IMR-90 (cell line): ENCODE data around the gene TRIM36. TPM values are rescaled to one million over a fixed set of nuclear protein-coding genes. Genes with fewer than 3 reads are reported as not detected.

Source experiments
- ATAC-seq: fragments of 200-7000 bp; cut with Tn5 transposase; 2 replicates; pipeline ENCODE4 v1.9.1; 2020; ENCODE audit warnings: low read depth, mild to moderate bottlenecking, moderate library complexity
- BruUV-seq: library from RNA; stranded (reverse); fragments of 400-500 nt; replicated peaks from 2 replicates; lab custom pipeline; 2021; lab: Mats Ljungman, UMichigan
- CTCF ChIA-PET: fragments of 300-600 bp; formaldehyde crosslinking; extraction: SDS; loops from one replicate; lab custom pipeline; 2021; ENCODE audit warnings: antibody characterized with exemption; lab: Yijun Ruan, JAX
- POLR2A ChIA-PET: fragments of 300-600 bp; sonication (Branson Sonifier 250); formaldehyde crosslinking; loops from one replicate; lab custom pipeline; 2022; ENCODE audit warnings: antibody characterized with exemption; ENCODE audit not compliant: unreplicated experiment; lab: Charles Lee
- DNase-seq: peaks from one replicate; pipeline ENCODE4 v3.0.0; 2013
- H2AFZ ChIP-seq: replicated peaks from 2 replicates; pipeline ENCODE3; 2013; ENCODE audit warnings: low read length, mild to moderate bottlenecking; ENCODE audit not compliant: poor library complexity
- H2AK5ac ChIP-seq: 2 replicates; pipeline ENCODE4 v1.6.1; 2013; ENCODE audit warnings: low read depth, low read length, inconsistent platforms
- H2AK9ac ChIP-seq: replicated peaks from 2 replicates; pipeline ENCODE3; 2013; ENCODE audit warnings: mild to moderate bottlenecking, low read depth, low read length, moderate library complexity; ENCODE audit not compliant: poor library complexity
- H2BK120ac ChIP-seq: 2 replicates; pipeline ENCODE4 v1.6.1; 2013; ENCODE audit warnings: low read depth, low read length, inconsistent platforms
- H2BK15ac ChIP-seq: 3 replicates; pipeline ENCODE4 v1.6.1; 2013; ENCODE audit warnings: low read depth, low read length, inconsistent platforms
- H2BK20ac ChIP-seq: 2 replicates; pipeline ENCODE4 v1.6.1; 2013; ENCODE audit warnings: low read depth, mild to moderate bottlenecking, inconsistent platforms, low read length, moderate library complexity
- H2BK5ac ChIP-seq: 2 replicates; pipeline ENCODE4 v1.6.1; 2013; ENCODE audit warnings: mild to moderate bottlenecking, low read depth, low read length, inconsistent platforms; ENCODE audit not compliant: poor library complexity, severe bottlenecking
- H3K14ac ChIP-seq: replicated peaks from 2 replicates; pipeline ENCODE4 v1.6.1; 2013; ENCODE audit warnings: low read depth, low read length, inconsistent platforms
- H3K18ac ChIP-seq: 2 replicates; pipeline ENCODE4 v1.6.1; 2013; ENCODE audit warnings: low read depth, low read length, control low read depth
- H3K23ac ChIP-seq: 2 replicates; pipeline ENCODE4 v1.6.1; 2013; ENCODE audit warnings: low read depth, low read length, inconsistent platforms
- H3K27ac ChIP-seq: 2 replicates; pipeline ENCODE4 v1.5.1; 2013; ENCODE audit warnings: mild to moderate bottlenecking, control low read depth, low read length; ENCODE audit not compliant: insufficient read depth
- H3K27me3 ChIP-seq: 2 replicates; pipeline ENCODE4 v1.6.1; 2013; ENCODE audit warnings: low read length; ENCODE audit not compliant: control insufficient read depth, insufficient read depth
- H3K36me3 ChIP-seq: 2 replicates; pipeline ENCODE4 v1.6.1; 2013; ENCODE audit warnings: low read length, mixed read lengths; ENCODE audit not compliant: control insufficient read depth, insufficient read depth
- H3K4ac ChIP-seq: 2 replicates; pipeline ENCODE4 v1.6.1; 2013; ENCODE audit warnings: low read depth, low read length, inconsistent platforms
- H3K4me1 ChIP-seq: 2 replicates; pipeline ENCODE4 v1.6.1; 2013; ENCODE audit warnings: low read length, mixed read lengths; ENCODE audit not compliant: control insufficient read depth, insufficient read depth
- H3K4me2 ChIP-seq: 2 replicates; pipeline ENCODE4 v1.6.1; 2013; ENCODE audit warnings: low read depth, mild to moderate bottlenecking, control low read depth, low read length, moderate library complexity
- H3K4me3 ChIP-seq: 2 replicates; pipeline ENCODE4 v1.5.1; 2013; ENCODE audit warnings: low read depth, mild to moderate bottlenecking, control low read depth, low read length, moderate library complexity; ENCODE audit not compliant: insufficient read depth
- H3K56ac ChIP-seq: 2 replicates; pipeline ENCODE4 v1.6.1; 2013; ENCODE audit warnings: low read length, inconsistent platforms; ENCODE audit not compliant: insufficient read depth; ENCODE audit errors: extremely low read depth
- H3K79me1 ChIP-seq, 2 experiments: 2 replicates each; pipeline ENCODE4 v1.6.1; 2013; ENCODE audit warnings: low read length in 2 of 2, inconsistent platforms in 1 of 2, low read depth in 1 of 2
- H3K9ac ChIP-seq: 2 replicates; pipeline ENCODE4 v1.6.1; 2013; ENCODE audit warnings: low read depth, low read length, control low read depth
- H3K9me1 ChIP-seq: 2 replicates; pipeline ENCODE4 v1.6.1; 2013; ENCODE audit warnings: low read length, inconsistent platforms; ENCODE audit not compliant: insufficient read depth
- H3K9me3 ChIP-seq: 2 replicates; pipeline ENCODE4 v1.6.1; 2013; ENCODE audit warnings: low read length; ENCODE audit not compliant: control insufficient read depth, insufficient read depth
- H4K20me1 ChIP-seq: 2 replicates; pipeline ENCODE4 v1.6.1; 2013; ENCODE audit warnings: low read length, inconsistent platforms; ENCODE audit not compliant: insufficient read depth
- H4K5ac ChIP-seq: 2 replicates; pipeline ENCODE4 v1.6.1; 2013; ENCODE audit warnings: mild to moderate bottlenecking, low read depth, low read length, control low read depth
- H4K8ac ChIP-seq, 2 experiments: 2 replicates each; pipeline ENCODE4 v1.6.1; 2013; ENCODE audit warnings: low read depth in 2 of 2, low read length in 2 of 2, control low read depth in 1 of 2, inconsistent platforms in 1 of 2
- H4K91ac ChIP-seq: 2 replicates; pipeline ENCODE4 v1.6.1; 2013; ENCODE audit warnings: low read depth, low read length, inconsistent platforms; ENCODE audit not compliant: insufficient read depth
- BHLHE40 ChIP-seq: fragments of 150-350 bp; IDR thresholded peaks from 2 replicates; pipeline ENCODE4 v1.6.1; 2016; ENCODE audit warnings: mild to moderate bottlenecking, low read depth, low read length
- CEBPB ChIP-seq: IDR thresholded peaks from 2 replicates; pipeline ENCODE4 v1.6.1; 2012; ENCODE audit warnings: low read depth, low read length, improper control_type of control experiment
- CHD1 ChIP-seq: IDR thresholded peaks from 2 replicates; pipeline ENCODE4 v1.6.1; 2012; ENCODE audit warnings: low read depth, low read length, improper control_type of control experiment
- CTCF ChIP-seq: conservative IDR thresholded peaks from 2 replicates; pipeline ENCODE4 v1.5.1; 2012; ENCODE audit warnings: mild to moderate bottlenecking, low read depth, low read length, improper control_type of control experiment
- ELK1 ChIP-seq: fragments of 150-350 bp; IDR thresholded peaks from 2 replicates; pipeline ENCODE4 v1.6.1; 2016; ENCODE audit warnings: low read depth, mild to moderate bottlenecking, low read length, moderate library complexity, borderline replicate concordance
- FOS ChIP-seq: fragments of 150-350 bp; IDR thresholded peaks from 2 replicates; pipeline ENCODE4 v1.6.1; 2016; ENCODE audit warnings: low read depth, low read length
- MAFK ChIP-seq: IDR thresholded peaks from 2 replicates; pipeline ENCODE4 v1.6.1; 2012; ENCODE audit warnings: low read depth, low read length, improper control_type of control experiment
- MAZ ChIP-seq: IDR thresholded peaks from 2 replicates; pipeline ENCODE4 v1.6.1; 2012; ENCODE audit warnings: low read depth, mild to moderate bottlenecking, low read length, improper control_type of control experiment, moderate library complexity, borderline replicate concordance
- MXI1 ChIP-seq: IDR thresholded peaks from 2 replicates; pipeline ENCODE4 v1.6.1; 2012; ENCODE audit warnings: low read depth, mild to moderate bottlenecking, low read length, moderate library complexity, borderline replicate concordance
- NFE2L2 ChIP-seq: fragments of 150-350 bp; IDR thresholded peaks from 2 replicates; pipeline ENCODE4 v1.6.1; 2016; ENCODE audit warnings: low read depth, mild to moderate bottlenecking, low read length
- POLR2A ChIP-seq: IDR thresholded peaks from 2 replicates; pipeline ENCODE4 v1.6.1; 2012; ENCODE audit warnings: mild to moderate bottlenecking, low read depth, low read length
- RAD21 ChIP-seq: IDR thresholded peaks from 2 replicates; pipeline ENCODE4 v1.6.1; 2012; ENCODE audit warnings: low read length, improper control_type of control experiment
- RCOR1 ChIP-seq: IDR thresholded peaks from 2 replicates; pipeline ENCODE4 v1.6.1; 2012; ENCODE audit warnings: mild to moderate bottlenecking, low read length, improper control_type of control experiment; ENCODE audit not compliant: insufficient replicate concordance
- RFX5 ChIP-seq: IDR thresholded peaks from 2 replicates; pipeline ENCODE4 v1.8.0; 2012; ENCODE audit warnings: low read depth, mild to moderate bottlenecking, low read length, moderate library complexity
- SMC3 ChIP-seq: fragments of 150-350 bp; IDR thresholded peaks from 2 replicates; pipeline ENCODE4 v1.6.1; 2016; ENCODE audit warnings: low read depth, mild to moderate bottlenecking, antibody characterized with exemption, low read length, moderate library complexity
- WGBS, 2 experiments: methylation state at CpG; one replicate each; pipeline versions ENCODE4 v1.1.5 to v1.1.7; 2013; ENCODE audit warnings: missing lambda C conversion rate in 2 of 2; ENCODE audit not compliant: insufficient read length in 1 of 2; ENCODE audit errors: extremely low coverage in 2 of 2; 5-methylcytosine and 5-hydroxymethylcytosine counted together
- dilution Hi-C: fragments of 300-500 bp; cut with HindIII; formaldehyde crosslinking; loops from one replicate; pipeline ENCODE4 v1.14.3; 2018; ENCODE audit warnings: low sequenced_read_pairs; ENCODE audit not compliant: unreplicated experiment
- in situ Hi-C: fragments of 300-500 bp; cut with MboI; formaldehyde crosslinking; loops from 3 replicates; pipeline ENCODE4 v1.14.3; 2019; ENCODE audit warnings: low sequenced_read_pairs, inconsistent platforms, mixed read lengths
- intact Hi-C: fragments of 100-400 bp; cut with micrococcal nuclease; formaldehyde crosslinking; loops from 2 replicates; pipeline ENCODE4 v1.10.0; 2022
- polyA plus RNA-seq, 3 experiments: library from polyadenylated mRNA; depleted of rRNA; stranded (reverse); fragments of >200 nt; gene quantifications; 2 replicates each; pipeline ENCODE4 v1.2.3, GENCODE V29; 2012; ENCODE audit warnings: low replicate concordance in 1 of 3
- total RNA-seq: library from RNA; depleted of rRNA; stranded (reverse); fragments of >200 nt; gene quantifications from 2 replicates; pipeline ENCODE4 v1.2.3, GENCODE V29; 2012
- TF ChIP-seq, protein P1 (sequence below): fragments of 150-350 bp; IDR thresholded peaks from 2 replicates; pipeline ENCODE4 v1.6.1; 2017; ENCODE audit warnings: mild to moderate bottlenecking, antibody characterized with exemption, low read length, low read depth

Gene TRIM36
- total and polyA plus RNA-seq, 2 of the 4 experiments (the other 2 are of a cell fraction) = 0.10 to 0.18 TPM

GRCh38 chr5:115109356-115109755, 60.4 kb downstream of the TRIM36 start:
- no peak overlapping the region for H3K4ac ChIP-seq
- H2BK120ac ChIP-seq = no peak overlapping the region
- H3K56ac ChIP-seq = no peak overlapping the region
- WGBS, 2 experiments = 40% methylated on average over 2 of the region's 5 CpGs; no CpG with 5 or more reads in 1 of the 2 experiments
- H3K36me3 ChIP-seq = no peaks in the 10 kb centered on the region
- H2AK9ac ChIP-seq = no peak overlapping the region
- H2BK20ac ChIP-seq = no peak overlapping the region
- dilution Hi-C loops (no loop called here), intact Hi-C loops (no loop called here), in situ Hi-C loops (no loop called here)
- H4K20me1 ChIP-seq = no peaks in the 10 kb centered on the region
- no peak overlapping the region for H2BK15ac ChIP-seq
- no peak overlapping the region for H3K14ac ChIP-seq
- DNase-seq (no peak), ATAC-seq (no peak)
- CTCF ChIA-PET = no interaction called here
- no peak overlapping the region for H3K4me2 ChIP-seq
- no peak overlapping the region for H3K9ac ChIP-seq
- no peak overlapping the region for H2BK5ac ChIP-seq
- H3K4me3 ChIP-seq = no peak overlapping the region
- TF ChIP-seq MAZ (no peak), NFE2L2 (no peak), CTCF (no peak), CHD1 (no peak), POLR2A (no peak), FOS (no peak), ELK1 (no peak), BHLHE40 (no peak), CEBPB (no peak), RAD21 (no peak), SMC3 (no peak), RFX5 (no peak), MXI1 (no peak), RCOR1 (no peak), MAFK (no peak)
- TF ChIP-seq, protein P1, sequence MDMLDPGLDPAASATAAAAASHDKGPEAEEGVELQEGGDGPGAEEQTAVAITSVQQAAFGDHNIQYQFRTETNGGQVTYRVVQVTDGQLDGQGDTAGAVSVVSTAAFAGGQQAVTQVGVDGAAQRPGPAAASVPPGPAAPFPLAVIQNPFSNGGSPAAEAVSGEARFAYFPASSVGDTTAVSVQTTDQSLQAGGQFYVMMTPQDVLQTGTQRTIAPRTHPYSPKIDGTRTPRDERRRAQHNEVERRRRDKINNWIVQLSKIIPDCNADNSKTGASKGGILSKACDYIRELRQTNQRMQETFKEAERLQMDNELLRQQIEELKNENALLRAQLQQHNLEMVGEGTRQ = no peak
- no peak overlapping the region for H2AK5ac ChIP-seq
- no peak overlapping the region for H3K27ac ChIP-seq
- H3K23ac ChIP-seq = no peak overlapping the region
- H4K5ac ChIP-seq = no peak overlapping the region
- BruUV-seq = no TSS peak
- POLR2A ChIA-PET = no interaction called here
- H3K4me1 ChIP-seq = no peaks in the 10 kb centered on the region
- no peak overlapping the region for H3K18ac ChIP-seq
- no peaks in the 10 kb centered on the region for H3K79me1 ChIP-seq
- H3K9me3 ChIP-seq = no peaks in the 10 kb centered on the region
- no peaks in the 10 kb centered on the region for H3K9me1 ChIP-seq
- H4K91ac ChIP-seq = no peak overlapping the region
- no peak overlapping the region for H2AFZ ChIP-seq
- no peak overlapping the region for H4K8ac ChIP-seq
- peaks cover 2% of the 10 kb centered on the region; the same call in 1 of the 2 replicates for H3K27me3 ChIP-seq
